Type B pancreatic cell (in vitro differentiated cells): Measurements from ENCODE around the gene TOM1L2. TPM values are rescaled to one million over a fixed set of nuclear protein-coding genes. Genes with fewer than 3 reads are reported as not detected.

ENCODE experiments used
- DNase-seq: peaks from one replicate; pipeline ENCODE4 v3.0.0; 2021; ENCODE audit warnings: mixed read lengths; ENCODE audit not compliant: unreplicated experiment; ENCODE audit errors: extremely low spot score
- H3K27ac Mint-ChIP-seq: 2 replicates; pipeline ENCODE4 v1.8.0; 2021; ENCODE audit warnings: mild to moderate bottlenecking, mixed read lengths
- H3K27me3 Mint-ChIP-seq: 2 replicates; pipeline ENCODE4 v1.8.0; 2021; ENCODE audit warnings: mixed read lengths
- H3K36me3 Mint-ChIP-seq: 2 replicates; pipeline ENCODE4 v1.8.0; 2021; ENCODE audit warnings: mixed read lengths
- H3K4me1 Mint-ChIP-seq: one replicate; pipeline ENCODE4 v1.8.0; 2021; ENCODE audit warnings: mixed read lengths; ENCODE audit not compliant: unreplicated experiment
- H3K4me3 Mint-ChIP-seq: 2 replicates; pipeline ENCODE4 v1.8.0; 2021; ENCODE audit warnings: mild to moderate bottlenecking, mixed read lengths
- H3K9me3 Mint-ChIP-seq: 2 replicates; pipeline ENCODE4 v1.8.0; 2021; ENCODE audit warnings: mixed read lengths
- total RNA-seq: library from RNA; stranded (reverse); gene quantifications from 2 replicates; pipeline ENCODE4 v1.2.1, GENCODE V29; 2021; ENCODE audit warnings: low replicate concordance
- TF ChIP-seq, protein P1 (sequence below): fragments of 200-600 bp; sonication (generic); conservative IDR thresholded peaks from 2 replicates; pipeline ENCODE4 v1.5.0; 2021; ENCODE audit warnings: antibody characterized with exemption, mild to moderate bottlenecking

The TOM1L2 gene
- total RNA-seq, 1 donor from 2014 or later: 62.5 TPM

DNA sequence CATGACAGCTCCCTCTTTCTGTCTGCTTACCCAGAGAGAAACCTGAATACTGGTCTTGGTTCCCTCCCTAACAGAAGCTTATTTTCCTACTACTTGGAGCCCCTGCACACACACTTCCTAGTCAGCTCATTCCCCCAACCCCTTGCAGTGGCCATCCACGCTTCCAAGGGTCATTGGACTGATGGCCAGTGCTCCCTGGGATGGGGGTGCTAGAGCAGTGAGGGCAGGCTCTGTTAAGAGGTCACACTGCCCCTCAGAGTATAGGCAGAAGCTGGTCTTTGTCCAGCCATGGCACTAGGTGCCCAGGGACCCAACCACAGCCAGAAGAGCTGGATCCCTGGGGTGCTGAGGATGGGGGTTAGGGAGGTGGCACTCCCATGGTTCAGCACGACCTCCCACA, 13.0 kb upstream of the TOM1L2 start:
- Mint-ChIP-seq H3K9me3 (no peaks in the 10 kb centered on the region), H3K27ac (no peak overlapping the region), H3K4me1 (peaks cover 4% of the 10 kb centered on the region), H3K27me3 (no peaks in the 10 kb centered on the region), H3K36me3 (no peaks in the 10 kb centered on the region), H3K4me3 (no peak overlapping the region)
- no peak for DNase-seq
- TF ChIP-seq, protein P1, sequence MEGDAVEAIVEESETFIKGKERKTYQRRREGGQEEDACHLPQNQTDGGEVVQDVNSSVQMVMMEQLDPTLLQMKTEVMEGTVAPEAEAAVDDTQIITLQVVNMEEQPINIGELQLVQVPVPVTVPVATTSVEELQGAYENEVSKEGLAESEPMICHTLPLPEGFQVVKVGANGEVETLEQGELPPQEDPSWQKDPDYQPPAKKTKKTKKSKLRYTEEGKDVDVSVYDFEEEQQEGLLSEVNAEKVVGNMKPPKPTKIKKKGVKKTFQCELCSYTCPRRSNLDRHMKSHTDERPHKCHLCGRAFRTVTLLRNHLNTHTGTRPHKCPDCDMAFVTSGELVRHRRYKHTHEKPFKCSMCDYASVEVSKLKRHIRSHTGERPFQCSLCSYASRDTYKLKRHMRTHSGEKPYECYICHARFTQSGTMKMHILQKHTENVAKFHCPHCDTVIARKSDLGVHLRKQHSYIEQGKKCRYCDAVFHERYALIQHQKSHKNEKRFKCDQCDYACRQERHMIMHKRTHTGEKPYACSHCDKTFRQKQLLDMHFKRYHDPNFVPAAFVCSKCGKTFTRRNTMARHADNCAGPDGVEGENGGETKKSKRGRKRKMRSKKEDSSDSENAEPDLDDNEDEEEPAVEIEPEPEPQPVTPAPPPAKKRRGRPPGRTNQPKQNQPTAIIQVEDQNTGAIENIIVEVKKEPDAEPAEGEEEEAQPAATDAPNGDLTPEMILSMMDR: no peak

DNA sequence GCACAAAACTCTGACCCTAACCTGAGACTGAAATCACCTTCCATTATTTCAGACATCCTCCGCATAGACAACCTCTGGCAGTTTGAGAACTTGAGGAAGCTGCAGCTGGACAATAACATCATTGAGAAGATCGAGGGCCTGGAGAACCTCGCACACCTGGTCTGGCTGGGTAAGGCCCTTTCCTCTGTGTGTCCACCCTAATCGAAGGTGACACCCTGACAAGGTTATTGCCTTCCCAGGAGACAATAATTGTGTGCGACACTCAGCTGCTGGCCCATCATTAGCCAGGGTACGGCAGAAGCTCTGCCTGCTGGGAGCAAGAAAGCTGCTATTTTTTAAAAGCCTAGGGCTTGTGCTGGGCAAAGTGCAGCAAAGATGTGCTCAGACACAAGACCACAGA, 11.6 kb upstream of the TOM1L2 start:
- no peak for DNase-seq
- peak overlapping the region; percentile 21 for H3K27ac Mint-ChIP-seq
- no peak overlapping the region for H3K4me3 Mint-ChIP-seq
- TF ChIP-seq, protein P1: no peak
- no peaks in the 10 kb centered on the region for H3K27me3 Mint-ChIP-seq
- H3K9me3 Mint-ChIP-seq: no peaks in the 10 kb centered on the region
- H3K4me1 Mint-ChIP-seq: peaks cover 4% of the 10 kb centered on the region
- H3K36me3 Mint-ChIP-seq: no peaks in the 10 kb centered on the region

DNA sequence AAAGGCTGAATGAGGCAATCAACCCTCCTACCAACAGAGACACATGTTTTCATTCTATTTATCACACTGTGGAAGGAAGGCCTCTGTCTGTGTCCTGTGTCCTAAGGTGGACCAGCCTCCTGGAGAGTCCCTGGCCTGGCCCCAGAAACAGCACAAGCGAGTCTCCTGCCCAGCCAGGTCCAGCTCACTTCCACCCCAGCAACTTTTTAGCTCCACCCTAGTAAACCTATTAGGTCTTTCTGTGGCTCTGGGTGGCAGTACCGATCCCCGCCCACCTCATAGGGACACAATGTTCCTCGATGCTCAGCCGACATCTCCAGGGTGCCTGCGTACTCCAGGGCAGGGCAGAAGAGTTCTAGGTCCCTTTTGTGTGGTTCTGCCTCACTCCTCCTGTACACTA, 11.2 kb upstream of the TOM1L2 start:
- DNase-seq: no peak
- Mint-ChIP-seq H3K4me3 (no peak overlapping the region), H3K36me3 (no peaks in the 10 kb centered on the region), H3K27ac (peak overlapping the region; percentile 21), H3K9me3 (no peaks in the 10 kb centered on the region), H3K4me1 (peaks cover 4% of the 10 kb centered on the region), H3K27me3 (no peaks in the 10 kb centered on the region)
- TF ChIP-seq, protein P1: no peak

DNA sequence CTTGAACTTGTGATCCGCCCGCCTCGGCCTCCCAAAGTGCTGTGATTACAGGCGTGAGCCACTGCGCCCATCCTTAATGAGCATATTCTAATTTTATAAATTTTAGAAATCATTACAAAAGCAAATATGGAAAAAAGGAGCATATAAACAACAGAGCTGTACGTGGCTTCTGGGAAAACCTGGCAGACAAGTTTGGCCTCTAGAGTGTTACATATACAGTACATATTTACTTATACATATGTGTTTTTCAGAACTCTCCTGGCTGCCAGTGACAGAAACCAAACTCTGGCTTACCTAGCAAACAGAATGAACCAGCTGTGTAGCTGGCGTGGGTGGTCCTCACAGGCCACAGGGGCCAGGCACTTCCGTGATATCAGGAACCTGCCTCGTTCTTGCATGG, 10.6 kb upstream of the TOM1L2 start:
- TF ChIP-seq, protein P1: no peak
- no peak for DNase-seq
- H3K36me3 Mint-ChIP-seq: no peaks in the 10 kb centered on the region
- no peaks in the 10 kb centered on the region for H3K27me3 Mint-ChIP-seq
- H3K4me3 Mint-ChIP-seq: no peak overlapping the region
- H3K4me1 Mint-ChIP-seq: peaks cover 4% of the 10 kb centered on the region
- peak overlapping the region; percentile 46 for H3K27ac Mint-ChIP-seq
- no peaks in the 10 kb centered on the region for H3K9me3 Mint-ChIP-seq

DNA sequence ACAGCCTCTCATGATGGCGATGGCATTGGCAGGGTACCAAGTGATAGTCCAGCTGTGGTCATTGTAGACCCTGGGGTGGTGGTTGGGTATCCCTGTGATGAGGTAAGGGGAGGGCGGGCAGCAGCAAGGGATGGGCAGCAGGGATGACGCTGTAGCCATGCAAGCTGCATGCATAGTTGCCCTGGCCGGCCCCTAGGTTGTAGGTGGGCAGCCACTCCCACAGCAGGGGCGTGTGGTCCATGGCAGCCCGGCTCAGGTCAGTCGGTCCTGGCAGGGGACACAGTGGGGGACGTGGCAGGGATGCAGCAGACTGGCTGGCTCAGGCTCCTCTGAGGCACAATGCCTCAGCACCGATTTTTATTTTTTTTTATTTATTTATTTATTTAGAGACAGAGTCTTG, 9.1 kb upstream of the TOM1L2 start:
- no peaks in the 10 kb centered on the region for H3K27me3 Mint-ChIP-seq

More for the DNA sequence above, 9.1 kb upstream of the TOM1L2 start:
- H3K4me3 Mint-ChIP-seq: no peak overlapping the region
- TF ChIP-seq, protein P1: no peak
- no peaks in the 10 kb centered on the region for H3K36me3 Mint-ChIP-seq
- H3K4me1 Mint-ChIP-seq: peaks cover 4% of the 10 kb centered on the region
- DNase-seq: no peak
- H3K9me3 Mint-ChIP-seq: no peaks in the 10 kb centered on the region
- H3K27ac Mint-ChIP-seq: no peak overlapping the region
